Measurements from ENCODE around the gene USH2A.

- TF ChIP-seq CTCF (IDR thresholded peaks at IDR 0.05; ENCODE audit: insufficient read depth, low read depth, low read length) (no peak), EZH2 (IDR thresholded peaks at IDR 0.05; ENCODE audit: insufficient read depth, low read length) (no peak)
Observed at GRCh38 chr1:215720126-215720525, 703.1 kb downstream of the USH2A start.
